ENCODE measurements around the gene DUSP15.
"Not testable (repeated sequence)": the region's sequence is repeated elsewhere in the genome, so short reads cannot be mapped to it uniquely, and the experiment has no call there.

Gene DUSP15, protein sequence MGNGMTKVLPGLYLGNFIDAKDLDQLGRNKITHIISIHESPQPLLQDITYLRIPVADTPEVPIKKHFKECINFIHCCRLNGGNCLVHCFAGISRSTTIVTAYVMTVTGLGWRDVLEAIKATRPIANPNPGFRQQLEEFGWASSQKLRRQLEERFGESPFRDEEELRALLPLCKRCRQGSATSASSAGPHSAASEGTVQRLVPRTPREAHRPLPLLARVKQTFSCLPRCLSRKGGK

DNA sequence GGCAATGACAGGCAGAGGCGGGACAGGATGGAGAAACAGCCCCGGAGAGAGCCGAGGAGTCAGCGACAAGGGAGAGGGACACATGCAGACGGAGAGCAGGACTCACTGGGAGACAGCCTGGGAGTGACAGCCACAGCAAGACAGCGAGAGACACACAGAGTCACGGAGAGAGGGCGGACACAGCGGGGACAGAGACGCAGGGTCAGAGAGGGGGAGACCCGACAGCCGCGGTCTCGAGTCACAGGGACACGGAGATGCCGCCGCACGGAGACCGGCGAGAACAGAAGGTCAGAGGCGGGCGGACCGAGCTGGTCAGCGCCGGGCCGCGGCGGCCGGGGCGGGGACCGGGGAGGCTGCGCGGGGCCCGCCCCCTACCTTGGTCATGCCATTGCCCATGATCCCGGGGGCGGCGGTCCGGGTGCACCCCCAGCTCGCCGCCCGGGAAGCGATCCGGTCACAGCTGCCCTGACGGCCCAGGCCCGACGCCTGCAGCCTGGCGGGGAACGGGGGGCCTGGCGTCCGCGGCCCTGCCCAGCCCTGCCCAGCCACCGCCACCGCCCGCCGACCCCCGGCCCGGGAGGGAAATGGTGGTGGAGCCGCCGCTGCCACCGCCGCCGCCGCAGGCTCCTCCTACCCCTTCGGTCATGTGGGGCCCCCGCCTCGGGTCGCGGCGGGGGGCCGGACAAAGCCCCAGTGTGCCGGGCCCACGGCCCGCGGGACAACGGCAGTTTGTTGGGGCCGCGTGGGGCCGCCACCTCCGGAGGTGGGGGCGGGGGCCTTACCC, at the start of gene DUSP15, which contains the start of gene TTLL9:
TSS of gene DUSP15 (minus strand) at position 586 of the 784 bp plus-strand sequence. CDS start at position 396, 190 bp downstream.
TSS of gene TTLL9 (plus strand) at position 693 of the 784 bp plus-strand sequence. CDS start 493 bp downstream, outside the sequence.
- Histone ChIP-seq H3K27me3 (replicated peaks) (peaks cover 31% of the 10 kb centered on the region), H3K27ac (no peak within 1 kb of the TSS), H3K36me3 (replicated peaks) (no peaks in the 10 kb centered on the region), H3K4me3 (ENCODE audit: low read depth, low read length) (peak within 1 kb of the TSS; percentile 42)
- TF ChIP-seq, protein P1, sequence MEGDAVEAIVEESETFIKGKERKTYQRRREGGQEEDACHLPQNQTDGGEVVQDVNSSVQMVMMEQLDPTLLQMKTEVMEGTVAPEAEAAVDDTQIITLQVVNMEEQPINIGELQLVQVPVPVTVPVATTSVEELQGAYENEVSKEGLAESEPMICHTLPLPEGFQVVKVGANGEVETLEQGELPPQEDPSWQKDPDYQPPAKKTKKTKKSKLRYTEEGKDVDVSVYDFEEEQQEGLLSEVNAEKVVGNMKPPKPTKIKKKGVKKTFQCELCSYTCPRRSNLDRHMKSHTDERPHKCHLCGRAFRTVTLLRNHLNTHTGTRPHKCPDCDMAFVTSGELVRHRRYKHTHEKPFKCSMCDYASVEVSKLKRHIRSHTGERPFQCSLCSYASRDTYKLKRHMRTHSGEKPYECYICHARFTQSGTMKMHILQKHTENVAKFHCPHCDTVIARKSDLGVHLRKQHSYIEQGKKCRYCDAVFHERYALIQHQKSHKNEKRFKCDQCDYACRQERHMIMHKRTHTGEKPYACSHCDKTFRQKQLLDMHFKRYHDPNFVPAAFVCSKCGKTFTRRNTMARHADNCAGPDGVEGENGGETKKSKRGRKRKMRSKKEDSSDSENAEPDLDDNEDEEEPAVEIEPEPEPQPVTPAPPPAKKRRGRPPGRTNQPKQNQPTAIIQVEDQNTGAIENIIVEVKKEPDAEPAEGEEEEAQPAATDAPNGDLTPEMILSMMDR (IDR thresholded peaks at IDR 0.05; ENCODE audit: low read depth, low read length, missing control alignments): no peak
- in situ Hi-C loops (cut with HindIII; ENCODE audit: low pct_ligation_motif_present, low sequenced_read_pairs): no loop called here
- no peak for DNase-seq

DNA sequence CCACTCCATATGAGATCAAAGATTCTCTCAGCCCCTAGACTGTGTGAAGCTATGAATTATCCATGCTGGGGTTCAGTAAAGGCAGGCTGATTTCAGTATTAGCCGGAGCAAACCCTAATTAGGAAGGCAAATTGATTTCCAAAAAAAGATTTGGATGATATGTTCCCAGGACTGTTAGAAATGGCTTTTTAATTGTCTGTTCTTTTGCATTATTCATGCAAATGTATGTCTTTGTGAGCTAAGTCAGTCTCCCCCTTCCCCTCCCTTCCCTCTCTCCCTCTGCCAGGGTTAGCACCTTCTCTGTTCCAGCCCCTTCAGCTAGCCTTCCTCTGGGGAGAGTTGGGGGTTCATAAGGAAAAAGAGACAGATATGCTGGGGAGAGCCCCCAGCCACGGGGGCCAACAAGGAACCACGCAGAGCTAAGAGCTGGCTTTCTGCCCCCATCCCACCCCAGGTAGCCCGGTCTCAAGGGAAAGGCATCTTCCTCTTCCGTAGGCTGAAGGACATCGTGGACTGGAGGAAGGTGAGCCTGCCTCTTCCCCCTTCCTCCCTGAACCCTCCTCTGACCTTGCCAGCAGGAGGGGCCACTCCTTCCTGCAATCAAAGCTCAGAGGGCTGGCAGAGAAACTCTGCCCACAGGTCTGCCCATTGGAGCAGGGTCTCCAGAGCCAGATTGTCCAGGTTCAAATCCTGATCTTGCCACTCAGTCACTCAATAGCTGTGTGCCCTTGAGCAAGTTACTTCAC, 49.3 kb upstream of the DUSP15 start:
- Histone ChIP-seq H3K36me3 (replicated peaks) (no peaks in the 10 kb centered on the region), H3K27ac (no peak overlapping the region), H3K4me3 (ENCODE audit: low read depth, low read length) (no peak overlapping the region), H3K27me3 (replicated peaks) (peaks cover 2% of the 10 kb centered on the region)
- DNase-seq: no peak
- in situ Hi-C loops (cut with HindIII; ENCODE audit: low pct_ligation_motif_present, low sequenced_read_pairs): no loop called here
- TF ChIP-seq, protein P1 (IDR thresholded peaks at IDR 0.05; ENCODE audit: low read depth, low read length, missing control alignments): no peak

DNA sequence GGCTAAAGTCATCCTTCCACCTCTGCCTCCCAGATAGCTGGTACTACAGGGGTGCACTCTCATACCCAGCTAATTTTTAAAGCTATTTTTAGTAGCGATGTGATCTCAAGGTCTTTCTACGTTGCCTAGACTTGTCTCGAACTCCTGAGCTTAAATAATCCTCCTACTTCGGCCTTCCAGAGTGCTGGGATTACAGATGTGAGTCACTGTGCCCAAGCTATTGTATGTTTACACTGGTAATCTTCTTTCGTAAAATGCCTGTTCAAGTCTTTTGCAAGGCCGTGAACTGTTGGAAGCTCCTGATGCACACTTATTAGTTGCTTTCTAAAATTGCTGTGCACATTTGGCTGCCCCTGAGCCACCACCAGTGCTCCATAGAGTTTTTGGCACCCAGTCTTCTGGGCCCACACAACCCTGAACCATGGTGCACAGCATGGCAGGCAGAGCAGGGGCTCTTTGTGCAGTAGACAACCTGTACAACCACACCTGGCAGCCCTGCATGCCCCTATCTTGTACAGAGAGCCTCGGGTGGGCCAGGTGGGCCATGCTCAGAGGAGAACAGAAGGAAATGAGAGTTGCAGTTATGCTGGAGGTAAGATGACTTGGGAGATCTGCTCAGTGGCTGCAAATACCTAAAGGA, 48.3 kb upstream of the DUSP15 start:
- TF ChIP-seq, protein P1 (IDR thresholded peaks at IDR 0.05; ENCODE audit: low read depth, low read length, missing control alignments): no peak
- in situ Hi-C loops (cut with HindIII; ENCODE audit: low pct_ligation_motif_present, low sequenced_read_pairs): no loop called here
- Histone ChIP-seq H3K36me3 (replicated peaks) (no peaks in the 10 kb centered on the region), H3K4me3 (ENCODE audit: low read depth, low read length) (no peak overlapping the region), H3K27me3 (replicated peaks) (peaks cover 2% of the 10 kb centered on the region), H3K27ac (no peak overlapping the region)
- DNase-seq: no peak

DNA sequence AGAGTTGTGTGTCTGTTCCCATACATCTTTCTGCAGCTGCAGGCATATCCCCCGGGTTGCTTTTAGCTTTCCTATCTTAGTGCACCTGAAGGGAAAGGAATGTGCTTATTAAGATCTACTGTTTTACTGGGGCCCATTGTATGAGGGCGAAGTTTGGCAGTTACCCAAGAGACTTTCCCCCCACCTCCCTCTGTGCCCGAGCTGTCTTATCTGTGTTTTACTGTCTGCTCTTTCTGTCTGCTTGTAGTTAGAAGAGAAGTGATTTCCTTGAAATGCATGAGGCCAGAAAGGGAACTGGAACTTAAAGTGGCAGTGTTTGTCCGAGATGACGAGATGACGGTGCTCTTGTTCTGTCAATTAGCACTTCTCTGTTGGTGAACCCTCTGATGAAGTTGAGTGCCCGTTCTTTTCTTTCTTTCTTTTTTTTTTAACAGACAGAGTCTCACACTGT, 47.7 kb upstream of the DUSP15 start:
- in situ Hi-C loops (cut with HindIII; ENCODE audit: low pct_ligation_motif_present, low sequenced_read_pairs); H3K4me3 ChIP-seq (ENCODE audit: low read depth, low read length); DNase-seq; H3K36me3 ChIP-seq (replicated peaks); H3K27me3 ChIP-seq (replicated peaks); H3K27ac ChIP-seq: not testable (repeated sequence)

DNA sequence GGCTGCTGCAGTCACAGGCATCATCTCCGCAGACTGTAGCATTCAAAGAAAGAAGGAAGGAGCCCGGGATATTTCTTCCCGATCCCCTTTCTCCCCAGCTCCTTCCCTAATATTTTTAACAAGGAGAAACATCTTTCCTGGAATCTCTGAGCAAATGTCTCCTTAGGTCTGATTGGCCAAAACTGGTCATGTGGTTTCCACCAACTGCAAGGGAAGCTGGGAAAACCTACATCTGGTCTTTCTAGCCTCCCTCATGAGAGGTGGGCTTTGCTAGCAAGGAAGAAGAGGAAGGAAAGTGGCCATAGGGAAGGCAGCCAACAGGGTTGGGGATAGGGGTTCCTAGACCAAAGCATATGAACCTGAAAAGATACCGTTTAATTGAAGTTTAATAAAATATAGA, 46.4 kb upstream of the DUSP15 start:
- DNase-seq: no peak
- Histone ChIP-seq H3K27me3 (replicated peaks) (peaks cover 2% of the 10 kb centered on the region), H3K4me3 (ENCODE audit: low read depth, low read length) (no peak overlapping the region), H3K36me3 (replicated peaks) (no peaks in the 10 kb centered on the region), H3K27ac (no peak overlapping the region)
- in situ Hi-C loops (cut with HindIII; ENCODE audit: low pct_ligation_motif_present, low sequenced_read_pairs): no loop called here
- TF ChIP-seq, protein P1 (IDR thresholded peaks at IDR 0.05; ENCODE audit: low read depth, low read length, missing control alignments): no peak
